Panc1 (cell line): Measurements from ENCODE around the gene FAM210B. TPM values are rescaled to one million over a fixed set of nuclear protein-coding genes. Genes with fewer than 3 reads are reported as not detected.
A peak's percentile ranks its signal among the peaks of the same experiment; 100 is the strongest.

Experiments
- ATAC-seq: fragments of 200-7000 bp; cut with Tn5 transposase; 2 replicates; pipeline ENCODE4 v1.9.1; 2020; ENCODE audit warnings: mild to moderate bottlenecking, moderate library complexity
- BruUV-seq: library from RNA; stranded (reverse); fragments of 400-500 nt; replicated peaks from 2 replicates; lab custom pipeline; 2021; lab: Mats Ljungman, UMichigan
- CTCF ChIA-PET: fragments of 300-600 bp; sonication (Branson Sonifier 250); formaldehyde crosslinking; loops from one replicate; lab custom pipeline; 2022; ENCODE audit warnings: antibody characterized with exemption; lab: Charles Lee
- POLR2A ChIA-PET: fragments of 300-600 bp; sonication (Branson Sonifier 250); formaldehyde crosslinking; loops from one replicate; lab custom pipeline; 2022; ENCODE audit warnings: antibody characterized with exemption; lab: Charles Lee
- DNase-seq: peaks from one replicate; pipeline ENCODE4 v3.0.0-alpha.2; 2010; ENCODE audit warnings: low read depth, low spot score
- H3K27ac ChIP-seq: 2 replicates; pipeline ENCODE4 v1.5.1; 2011; ENCODE audit warnings: mild to moderate bottlenecking, low read length, inconsistent platforms
- H3K27me3 ChIP-seq: fragments of 200-500 bp; sonication (Bioruptor generic); 2 replicates; pipeline ENCODE4 v1.6.0; 2014; ENCODE audit warnings: low read length, inconsistent platforms; ENCODE audit not compliant: control insufficient read depth, insufficient read depth
- H3K36me3 ChIP-seq: fragments of 200-500 bp; sonication (Bioruptor generic); 2 replicates; pipeline ENCODE4 v1.5.1; 2014; ENCODE audit warnings: inconsistent platforms, mild to moderate bottlenecking, low read length, moderate library complexity; ENCODE audit not compliant: control insufficient read depth, insufficient read depth
- H3K4me1 ChIP-seq: 2 replicates; pipeline ENCODE4 v1.5.1; 2011; ENCODE audit warnings: inconsistent platforms, mild to moderate bottlenecking, low read length, moderate library complexity; ENCODE audit not compliant: control insufficient read depth, insufficient read depth
- H3K4me3 ChIP-seq, 2 experiments: 2 replicates each; pipeline ENCODE4 v1.5.1; 2011 to 2012; ENCODE audit warnings: low read depth in 2 of 2, low read length in 2 of 2, mild to moderate bottlenecking in 2 of 2, inconsistent platforms in 1 of 2, moderate library complexity in 1 of 2
- H3K9me3 ChIP-seq: fragments of 200-500 bp; sonication (Bioruptor generic); 2 replicates; pipeline ENCODE4 v1.5.1; 2014; ENCODE audit warnings: low read depth, mild to moderate bottlenecking, inconsistent platforms, low read length, moderate library complexity; ENCODE audit not compliant: control insufficient read depth, insufficient read depth
- POLR2AphosphoS5 ChIP-seq: IDR thresholded peaks from 2 replicates; pipeline ENCODE4 v1.6.1; 2012; ENCODE audit warnings: mild to moderate bottlenecking, low read depth, low read length, moderate library complexity
- SIN3A ChIP-seq: IDR thresholded peaks from 2 replicates; pipeline ENCODE4 v1.6.1; 2012; ENCODE audit warnings: low read depth, mild to moderate bottlenecking, low read length, moderate library complexity, borderline replicate concordance; ENCODE audit not compliant: insufficient read depth
- TCF7L2 ChIP-seq: IDR thresholded peaks from 2 replicates; pipeline ENCODE4 v1.6.1; 2011; ENCODE audit warnings: mild to moderate bottlenecking, low read depth, low read length, inconsistent platforms
- in situ Hi-C: cut with HindIII; loops from 2 replicates; pipeline ENCODE4 v1.10.0; 2016; ENCODE audit warnings: low sequenced_read_pairs, low pct_unique_long_range_greater_than_20kb
- intact Hi-C: fragments of 100-400 bp; cut with micrococcal nuclease; formaldehyde crosslinking; loops from one replicate; pipeline ENCODE4 v1.10.0; 2022; ENCODE audit not compliant: unreplicated experiment
- total RNA-seq: library from RNA; stranded (reverse); gene quantifications from one replicate; pipeline ENCODE4 v1.2.1, GENCODE V29; 2021; ENCODE audit not compliant: unreplicated experiment
- TF ChIP-seq, protein P1 (sequence below): fragments of 450-650 bp; IDR thresholded peaks from 2 replicates; pipeline ENCODE4 v1.5.1; 2017; ENCODE audit warnings: mild to moderate bottlenecking
- TF ChIP-seq, protein P2 (sequence below), 2 experiments: IDR thresholded peaks; 2 replicates each; pipeline ENCODE4 v1.6.1; 2011 to 2012; ENCODE audit warnings: low read depth in 2 of 2, control low read depth in 1 of 2, low read length in 1 of 2, mild to moderate bottlenecking in 1 of 2, moderate library complexity in 1 of 2; ENCODE audit not compliant: insufficient read depth in 1 of 2

The FAM210B gene
- total RNA-seq, 1 experiment from 2014 or later: 10.8 TPM

DNA sequence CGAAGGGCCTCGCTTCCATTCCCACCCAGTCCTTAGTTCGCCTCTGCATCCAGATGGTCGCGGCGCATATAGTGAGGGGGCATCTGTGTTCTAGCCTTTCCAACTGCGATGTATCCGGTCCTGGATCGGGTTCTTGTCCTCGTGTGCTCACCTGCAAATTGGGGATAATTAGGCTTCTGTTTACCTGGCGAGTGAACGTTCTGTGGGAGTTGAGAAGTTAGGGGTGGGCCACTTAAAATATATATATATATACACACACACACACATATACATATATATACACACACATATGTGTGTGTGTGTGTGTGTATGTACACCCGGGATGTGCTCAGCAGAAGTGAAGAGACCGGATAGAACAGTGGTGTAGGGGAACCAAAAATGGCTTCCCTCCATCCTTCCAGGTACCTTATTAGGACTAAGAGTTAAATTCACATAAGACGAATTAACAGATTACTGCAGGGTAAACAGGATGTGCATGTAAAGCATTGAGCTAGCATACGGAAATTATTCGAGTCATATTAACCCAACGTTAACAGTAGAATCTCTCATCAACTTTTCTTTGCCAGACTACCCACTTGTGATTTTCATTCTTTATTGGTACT lies 34.2 kb downstream of the FAM210B start:
- ChIA-PET CTCF (interaction anchor here (0.7 kb wide), 1 partner anchor 28 kb away, joined by 4 read pairs; no protein-coding TSS in a partner anchor), POLR2A (no interaction called here)
- TF ChIP-seq, protein P1, sequence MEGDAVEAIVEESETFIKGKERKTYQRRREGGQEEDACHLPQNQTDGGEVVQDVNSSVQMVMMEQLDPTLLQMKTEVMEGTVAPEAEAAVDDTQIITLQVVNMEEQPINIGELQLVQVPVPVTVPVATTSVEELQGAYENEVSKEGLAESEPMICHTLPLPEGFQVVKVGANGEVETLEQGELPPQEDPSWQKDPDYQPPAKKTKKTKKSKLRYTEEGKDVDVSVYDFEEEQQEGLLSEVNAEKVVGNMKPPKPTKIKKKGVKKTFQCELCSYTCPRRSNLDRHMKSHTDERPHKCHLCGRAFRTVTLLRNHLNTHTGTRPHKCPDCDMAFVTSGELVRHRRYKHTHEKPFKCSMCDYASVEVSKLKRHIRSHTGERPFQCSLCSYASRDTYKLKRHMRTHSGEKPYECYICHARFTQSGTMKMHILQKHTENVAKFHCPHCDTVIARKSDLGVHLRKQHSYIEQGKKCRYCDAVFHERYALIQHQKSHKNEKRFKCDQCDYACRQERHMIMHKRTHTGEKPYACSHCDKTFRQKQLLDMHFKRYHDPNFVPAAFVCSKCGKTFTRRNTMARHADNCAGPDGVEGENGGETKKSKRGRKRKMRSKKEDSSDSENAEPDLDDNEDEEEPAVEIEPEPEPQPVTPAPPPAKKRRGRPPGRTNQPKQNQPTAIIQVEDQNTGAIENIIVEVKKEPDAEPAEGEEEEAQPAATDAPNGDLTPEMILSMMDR: no peak
- TF ChIP-seq, protein P2, sequence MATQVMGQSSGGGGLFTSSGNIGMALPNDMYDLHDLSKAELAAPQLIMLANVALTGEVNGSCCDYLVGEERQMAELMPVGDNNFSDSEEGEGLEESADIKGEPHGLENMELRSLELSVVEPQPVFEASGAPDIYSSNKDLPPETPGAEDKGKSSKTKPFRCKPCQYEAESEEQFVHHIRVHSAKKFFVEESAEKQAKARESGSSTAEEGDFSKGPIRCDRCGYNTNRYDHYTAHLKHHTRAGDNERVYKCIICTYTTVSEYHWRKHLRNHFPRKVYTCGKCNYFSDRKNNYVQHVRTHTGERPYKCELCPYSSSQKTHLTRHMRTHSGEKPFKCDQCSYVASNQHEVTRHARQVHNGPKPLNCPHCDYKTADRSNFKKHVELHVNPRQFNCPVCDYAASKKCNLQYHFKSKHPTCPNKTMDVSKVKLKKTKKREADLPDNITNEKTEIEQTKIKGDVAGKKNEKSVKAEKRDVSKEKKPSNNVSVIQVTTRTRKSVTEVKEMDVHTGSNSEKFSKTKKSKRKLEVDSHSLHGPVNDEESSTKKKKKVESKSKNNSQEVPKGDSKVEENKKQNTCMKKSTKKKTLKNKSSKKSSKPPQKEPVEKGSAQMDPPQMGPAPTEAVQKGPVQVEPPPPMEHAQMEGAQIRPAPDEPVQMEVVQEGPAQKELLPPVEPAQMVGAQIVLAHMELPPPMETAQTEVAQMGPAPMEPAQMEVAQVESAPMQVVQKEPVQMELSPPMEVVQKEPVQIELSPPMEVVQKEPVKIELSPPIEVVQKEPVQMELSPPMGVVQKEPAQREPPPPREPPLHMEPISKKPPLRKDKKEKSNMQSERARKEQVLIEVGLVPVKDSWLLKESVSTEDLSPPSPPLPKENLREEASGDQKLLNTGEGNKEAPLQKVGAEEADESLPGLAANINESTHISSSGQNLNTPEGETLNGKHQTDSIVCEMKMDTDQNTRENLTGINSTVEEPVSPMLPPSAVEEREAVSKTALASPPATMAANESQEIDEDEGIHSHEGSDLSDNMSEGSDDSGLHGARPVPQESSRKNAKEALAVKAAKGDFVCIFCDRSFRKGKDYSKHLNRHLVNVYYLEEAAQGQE (IDR thresholded peaks at IDR 0.05; ENCODE audit: insufficient read depth in 1 of 2, low read depth in 2 of 2, low read length in 1 of 2): no peak
- TF ChIP-seq TCF7L2: no peak
- Histone ChIP-seq H3K9me3 (no peaks in the 10 kb centered on the region), H3K4me3 (peak overlapping the region; percentile 76 to 98), H3K4me1 (peaks cover 26% of the 10 kb centered on the region), H3K36me3 (peaks cover 30% of the 10 kb centered on the region), H3K27me3 (no peaks in the 10 kb centered on the region), H3K27ac (peak overlapping the region; percentile 93)
- BruUV-seq: no TSS peak
- no peak for DNase-seq
- in situ Hi-C loops: no loop called here
- ATAC-seq: no peak
- intact Hi-C loops: no loop called here

DNA sequence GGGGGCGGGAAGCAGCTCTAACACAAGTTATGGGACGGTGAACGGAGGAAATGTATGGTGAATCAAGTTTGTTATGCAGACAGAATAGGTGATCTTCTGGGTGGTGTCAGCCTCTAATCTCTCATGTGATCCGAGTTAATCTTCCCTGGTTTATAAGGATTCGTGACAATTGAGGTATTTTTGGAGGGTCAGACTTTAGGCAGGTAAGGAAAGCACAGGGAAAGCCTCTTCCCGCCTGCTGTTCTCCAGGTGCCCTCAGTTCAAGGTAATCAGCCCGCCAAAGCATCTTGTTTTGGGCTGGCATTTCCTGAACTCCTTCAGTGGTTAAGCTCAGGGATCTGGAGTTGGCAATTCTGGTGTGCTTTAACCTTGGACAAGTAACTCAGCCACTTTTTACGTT lies 34.9 kb downstream of the FAM210B start:
- no peak for ATAC-seq
- CTCF ChIA-PET: interaction anchor here (0.7 kb wide), 1 partner anchor 27 kb away, joined by 4 read pairs; no protein-coding TSS in a partner anchor
- POLR2A ChIA-PET: no interaction called here

More for the DNA sequence above, 34.9 kb downstream of the FAM210B start:
- TF ChIP-seq, protein P2 (IDR thresholded peaks at IDR 0.05; ENCODE audit: insufficient read depth in 1 of 2, low read depth in 2 of 2, low read length in 1 of 2): no peak
- no peak for TF ChIP-seq TCF7L2
- TF ChIP-seq, protein P1: no peak
- TF ChIP-seq SIN3A: no peak
- no peak for TF ChIP-seq POLR2AphosphoS5
- no peak for DNase-seq
- no TSS peak for BruUV-seq
- no peaks in the 10 kb centered on the region for H3K9me3 ChIP-seq
- peak overlapping the region; percentile 76 to 98 for H3K4me3 ChIP-seq
- intact Hi-C loops (no loop called here), in situ Hi-C loops (no loop called here)
- H3K27ac ChIP-seq: peak overlapping the region; percentile 93
- H3K27me3 ChIP-seq: no peaks in the 10 kb centered on the region
- H3K36me3 ChIP-seq: peaks cover 37% of the 10 kb centered on the region
- peaks cover 26% of the 10 kb centered on the region for H3K4me1 ChIP-seq
